Uterus (tissue), 4 donors: ENCODE measurements around the gene PTPN14. TPM values are rescaled to one million over a fixed set of nuclear protein-coding genes. Genes with fewer than 3 reads are reported as not detected.

Source experiments
- DNase-seq, 2 donors: peaks; one replicate each; pipeline ENCODE4 v3.0.0-alpha.2; 2019 to 2020
- H3K27ac ChIP-seq, 2 donors: fragments of 200-600 bp; sonication (generic); 1 replicate in 1 of 2; 2 replicates in 1 of 2; pipeline ENCODE4 v1.5.1; 2016 to 2018
- H3K27me3 ChIP-seq, 2 donors: fragments of 200-600 bp; sonication (generic); one replicate each; pipeline ENCODE4 v1.5.1; 2018 to 2019; ENCODE audit warnings: control low read depth in 1 of 2
- H3K36me3 ChIP-seq, 2 donors: fragments of 200-600 bp; sonication (generic); one replicate each; pipeline ENCODE4 v1.5.1; 2019; ENCODE audit warnings: control low read depth in 1 of 2
- H3K4me1 ChIP-seq, 2 donors: fragments of 200-600 bp; sonication (generic); one replicate each; pipeline ENCODE4 v1.5.1; 2018 to 2019; ENCODE audit warnings: control low read depth in 1 of 2
- H3K4me3 ChIP-seq, 2 donors: fragments of 200-600 bp; sonication (generic); 1 replicate in 1 of 2; 2 replicates in 1 of 2; pipeline ENCODE4 v1.5.1; 2018 to 2019; ENCODE audit warnings: mild to moderate bottlenecking in 1 of 2
- H3K9me3 ChIP-seq, 2 donors: fragments of 200-600 bp; sonication (generic); one replicate each; pipeline ENCODE4 v1.5.1; 2019; ENCODE audit warnings: control low read depth in 1 of 2
- CTCF ChIP-seq, 4 experiments: fragments of 200-600 bp in 2 of 4; fragments of 450-650 bp in 2 of 4; sonication (generic) in 2 of 4; IDR thresholded peaks; one replicate each; pipeline ENCODE4 v1.5.1; 2016 to 2019; ENCODE audit warnings: antibody characterized with exemption in 4 of 4, mild to moderate bottlenecking in 2 of 4, moderate library complexity in 1 of 4
- POLR2A ChIP-seq, 2 donors: fragments of 450-650 bp; IDR thresholded peaks; one replicate each; pipeline ENCODE4 v1.6.1; 2016; ENCODE audit warnings: antibody characterized with exemption in 2 of 2, mild to moderate bottlenecking in 1 of 2, moderate library complexity in 1 of 2
- intact Hi-C: fragments of 100-400 bp; cut with DNase I; formaldehyde crosslinking; loops from one replicate; pipeline ENCODE4 v1.15.1; 2023; ENCODE audit warnings: low total_unique reads
- total RNA-seq, 4 donors: library from RNA; depleted of rRNA in 3 of 4; stranded (reverse); fragments of >200 nt in 3 of 4; gene quantifications; one replicate each; pipeline versions ENCODE4 v1.1.0 to v1.2.4, GENCODE V29; 2014 to 2023
- donor health status: DM: yes; HTN: yes; CAD: no.

PTPN14 gene
- total RNA-seq, 4 donors from 2014 or later = 13.2 to 78.0 (median 30.9) TPM

GRCh38 chr1:214303141-214303930, 248.1 kb downstream of the PTPN14 start:
- Histone ChIP-seq H3K27me3 (no peaks in the 10 kb centered on the region), H3K9me3 (no peaks in the 10 kb centered on the region), H3K4me3 (no peak overlapping the region), H3K27ac (no peak overlapping the region), H3K36me3 (no peaks in the 10 kb centered on the region), H3K4me1 (no peaks in the 10 kb centered on the region)
- TF ChIP-seq CTCF (IDR thresholded peaks at IDR 0.05) (no peak), POLR2A (IDR thresholded peaks at IDR 0.05) (no peak)
- intact Hi-C loops = no loop called here
- no peak for DNase-seq

DNA sequence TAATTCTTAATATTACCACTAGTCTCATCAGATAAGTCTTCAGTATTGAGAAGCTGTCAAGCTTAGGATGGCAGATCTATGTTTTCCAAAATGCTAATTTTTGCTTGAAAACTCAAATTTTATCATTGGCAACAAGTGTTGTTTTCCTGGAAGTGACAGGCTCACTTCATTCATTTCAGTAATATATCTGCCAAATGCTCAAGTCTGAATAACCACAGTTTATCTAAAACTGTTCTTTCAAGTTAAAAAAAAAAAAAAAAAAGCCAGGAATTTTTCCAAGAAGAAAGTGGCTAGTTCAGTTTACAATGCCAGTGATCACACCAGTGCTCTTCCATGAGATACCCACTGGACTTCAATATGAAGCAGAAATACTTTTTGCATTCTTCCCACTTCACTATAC, 249.9 kb downstream of the PTPN14 start:
- no peak overlapping the region for H3K4me3 ChIP-seq

DNA sequence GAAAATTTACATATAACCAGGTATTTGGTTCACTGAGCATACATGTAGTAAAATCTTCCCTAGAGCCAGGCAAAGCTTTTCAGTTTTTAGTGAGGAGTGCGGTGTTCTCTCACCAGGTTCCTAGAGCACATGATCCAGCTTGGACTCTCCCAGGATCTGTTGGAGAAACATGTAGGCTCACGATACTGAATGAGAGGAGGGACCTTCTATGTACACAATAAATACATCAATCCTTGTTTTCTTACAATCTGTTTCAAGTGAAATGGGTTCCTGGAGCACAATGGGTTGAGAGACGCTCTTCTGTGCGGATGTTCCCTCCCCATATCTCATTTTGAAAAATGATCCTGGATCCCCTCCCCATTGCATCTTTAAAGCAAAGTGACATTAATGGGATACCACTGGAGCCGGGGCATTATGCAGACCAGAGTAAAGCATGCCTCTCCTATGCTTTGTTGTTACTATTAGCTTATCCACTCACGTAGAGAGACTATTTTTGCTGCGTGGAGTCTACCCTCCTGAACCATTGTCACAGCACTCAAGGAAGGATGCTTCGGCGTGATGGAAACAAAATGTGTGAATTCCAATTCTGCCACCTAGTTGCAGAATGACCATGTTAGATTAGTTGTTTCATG, 251.1 kb downstream of the PTPN14 start:
- H3K4me1 ChIP-seq = no peaks in the 10 kb centered on the region
- no peak overlapping the region for H3K27ac ChIP-seq
- no peak for TF ChIP-seq POLR2A (IDR thresholded peaks at IDR 0.05)
- no peak for TF ChIP-seq CTCF (IDR thresholded peaks at IDR 0.05)
- no peak for DNase-seq
- H3K9me3 ChIP-seq = no peaks in the 10 kb centered on the region
- H3K36me3 ChIP-seq = no peaks in the 10 kb centered on the region
- no peaks in the 10 kb centered on the region for H3K27me3 ChIP-seq
- intact Hi-C loops = no loop called here
- H3K4me3 ChIP-seq = no peak overlapping the region

More for the DNA sequence above, 249.9 kb downstream of the PTPN14 start:
- intact Hi-C loops = no loop called here
- no peak for DNase-seq
- Histone ChIP-seq H3K27ac (no peak overlapping the region), H3K9me3 (no peaks in the 10 kb centered on the region), H3K27me3 (no peaks in the 10 kb centered on the region), H3K36me3 (no peaks in the 10 kb centered on the region), H3K4me1 (no peaks in the 10 kb centered on the region)
- TF ChIP-seq CTCF (IDR thresholded peaks at IDR 0.05) (no peak), POLR2A (IDR thresholded peaks at IDR 0.05) (no peak)

Other genes starting within 250 kb of the PTPN14 start
- gene CENPF, start 51.6 kb upstream of the PTPN14 start, total RNA-seq = 10 to 100 TPM in 2 of 4 donors, under 1 TPM in 2; under 0.01 to 41.2 (median 5.7) TPM